ENCODE data around the gene AHCTF1.
"Not testable (repeated sequence)": the region's sequence is repeated elsewhere in the genome, so short reads cannot be mapped to it uniquely, and the experiment has no call there.

AHCTF1 gene

GRCh38 chr1:246831543-246831942 lies 100.2 kb downstream of the AHCTF1 start:
- no peak for DNase-seq

- no peak for DNase-seq
These were observed 102.9 kb downstream of the AHCTF1 start for GRCh38 chr1:246828818-246829217.

- no peak for DNase-seq
These were observed 104.4 kb downstream of the AHCTF1 start for GRCh38 chr1:246827396-246827795.

GRCh38 chr1:246825557-246826175 lies 106.1 kb downstream of the AHCTF1 start:
- DNase-seq: no peak

GRCh38 chr1:246824541-246824940 lies 107.2 kb downstream of the AHCTF1 start:
- DNase-seq: no peak

GRCh38 chr1:246822154-246822553 lies 109.6 kb downstream of the AHCTF1 start:
- not testable (repeated sequence) for DNase-seq

GRCh38 chr1:246820666-246821065 lies 111.1 kb downstream of the AHCTF1 start:
- DNase-seq: no peak

- DNase-seq: not testable (repeated sequence)
These were observed 114.0 kb downstream of the AHCTF1 start for GRCh38 chr1:246817778-246818177.

GRCh38 chr1:246815693-246816270 lies 116.0 kb downstream of the AHCTF1 start:
- DNase-seq: no peak

- no peak for DNase-seq
These were observed 116.9 kb downstream of the AHCTF1 start for GRCh38 chr1:246814890-246815289.

GRCh38 chr1:246813325-246813724 lies 118.4 kb downstream of the AHCTF1 start:
- DNase-seq: not testable (repeated sequence)

GRCh38 chr1:246811985-246812384 lies 119.8 kb downstream of the AHCTF1 start:
- no peak for DNase-seq

GRCh38 chr1:246809473-246809872 lies 122.3 kb downstream of the AHCTF1 start:
- DNase-seq: no peak

GRCh38 chr1:246805135-246805716 lies 126.5 kb downstream of the AHCTF1 start:
- no peak for DNase-seq

- DNase-seq: no peak
These were observed 127.9 kb downstream of the AHCTF1 start for GRCh38 chr1:246803883-246804282.

- DNase-seq: no peak
These were observed 128.4 kb downstream of the AHCTF1 start for GRCh38 chr1:246803373-246803772.

- DNase-seq: no peak
These were observed 130.3 kb downstream of the AHCTF1 start for GRCh38 chr1:246801241-246802020.

- DNase-seq: no peak
These were observed 131.0 kb downstream of the AHCTF1 start for GRCh38 chr1:246800756-246801155.

- no peak for DNase-seq
These were observed 131.4 kb downstream of the AHCTF1 start for GRCh38 chr1:246800356-246800755.

GRCh38 chr1:246798606-246799496 lies 132.9 kb downstream of the AHCTF1 start:
- no peak for DNase-seq

- DNase-seq: no peak
These were observed 133.6 kb downstream of the AHCTF1 start for GRCh38 chr1:246798107-246798506.

GRCh38 chr1:246797597-246797996 lies 134.2 kb downstream of the AHCTF1 start:
- DNase-seq: no peak

- no peak for DNase-seq
These were observed 134.6 kb downstream of the AHCTF1 start for GRCh38 chr1:246797157-246797556.

Measured in RPMI8226 (cell line).